CD4-positive, alpha-beta T cell (primary cell): ENCODE data around the gene ELFN1. TPM values are rescaled to one million over a fixed set of nuclear protein-coding genes. Genes with fewer than 3 reads are reported as not detected.

Experiments used
- ATAC-seq: fragments of 200-7000 bp; cut with Tn5 transposase; one replicate; pipeline ENCODE4 v1.10.0; 2022; ENCODE audit warnings: mild to moderate bottlenecking; ENCODE audit not compliant: poor library complexity
- CTCF ChIA-PET: fragments of 350-600 bp; sonication (Branson Sonifier 250); formaldehyde crosslinking; loops from one replicate; lab custom pipeline; 2021; ENCODE audit warnings: antibody characterized with exemption, inconsistent platforms; lab: Charles Lee
- POLR2A ChIA-PET: fragments of 350-600 bp; sonication (Branson Sonifier 250); formaldehyde crosslinking; loops from one replicate; lab custom pipeline; 2021; ENCODE audit warnings: antibody characterized with exemption, inconsistent platforms; lab: Charles Lee
- DNase-seq, 14 experiments: peaks; one replicate each; pipeline ENCODE4 v3.0.0-alpha.2; 2013 to 2020; ENCODE audit warnings: mixed read lengths in 2 of 14
- H3K27ac ChIP-seq, 2 donors: one replicate each; pipeline versions ENCODE4 v1.5.1 to v1.7.0; 2013; ENCODE audit warnings: low read length in 2 of 2, low read depth in 1 of 2, mild to moderate bottlenecking in 1 of 2
- H3K27me3 ChIP-seq, 2 experiments: 1 replicate in 1 of 2; 2 replicates in 1 of 2; pipeline versions ENCODE4 v1.6.1 to v1.7.0; 2013; ENCODE audit warnings: low read length in 2 of 2, control low read depth in 1 of 2, mild to moderate bottlenecking in 1 of 2, moderate library complexity in 1 of 2; ENCODE audit not compliant: insufficient read depth in 2 of 2, control insufficient read depth in 1 of 2
- H3K36me3 ChIP-seq: one replicate; pipeline ENCODE4 v1.6.1; 2013; ENCODE audit warnings: low read length, control low read depth; ENCODE audit not compliant: insufficient read depth
- H3K4me1 ChIP-seq: one replicate; pipeline ENCODE4 v1.6.1; 2013; ENCODE audit warnings: low read length, control low read depth; ENCODE audit not compliant: insufficient read depth
- H3K4me3 ChIP-seq: one replicate; pipeline ENCODE4 v1.5.1; 2013; ENCODE audit warnings: mild to moderate bottlenecking, low read length, moderate library complexity
- H3K9me3 ChIP-seq, 2 experiments: 1 replicate in 1 of 2; 2 replicates in 1 of 2; pipeline versions ENCODE4 v1.6.1 to v1.7.0; 2013; ENCODE audit warnings: low read length in 2 of 2, mild to moderate bottlenecking in 2 of 2, control low read depth in 1 of 2, moderate library complexity in 1 of 2; ENCODE audit not compliant: control insufficient read depth in 1 of 2, insufficient read depth in 1 of 2
- H3K27ac Mint-ChIP-seq: one replicate; pipeline ENCODE4 v1.8.0; 2020; ENCODE audit warnings: mixed read lengths
- H3K27me3 Mint-ChIP-seq: one replicate; pipeline ENCODE4 v1.8.0; 2021; ENCODE audit warnings: mixed read lengths
- H3K36me3 Mint-ChIP-seq: one replicate; pipeline ENCODE4 v1.8.0; 2021; ENCODE audit warnings: low read depth, mixed read lengths
- H3K4me1 Mint-ChIP-seq: one replicate; pipeline ENCODE4 v1.8.0; 2021; ENCODE audit warnings: low read depth, mixed read lengths
- H3K4me3 Mint-ChIP-seq: one replicate; pipeline ENCODE4 v1.8.0; 2020; ENCODE audit warnings: mild to moderate bottlenecking, mixed read lengths
- H3K9me3 Mint-ChIP-seq: one replicate; pipeline ENCODE4 v1.8.0; 2020; ENCODE audit warnings: mixed read lengths
- intact Hi-C, 2 experiments: fragments of 100-400 bp; cut with DNase I in 1 of 2; cut with micrococcal nuclease in 1 of 2; formaldehyde crosslinking; loops; one replicate each; pipeline versions ENCODE4 v1.15.1 to v1.9.0; 2023 to 2025; cut with DNase I, micrococcal nuclease
- total RNA-seq, 174 experiments: library from RNA in 2 of 174; stranded (reverse) in 2 of 174; gene quantifications; one replicate each; pipeline ENCODE4 v1.2.3 and lab custom pipeline; 2021 to 2026
- TF ChIP-seq, protein P1 (sequence below): fragments of 200-600 bp; IDR thresholded peaks from one replicate; pipeline ENCODE4 v1.8.0; 2022; ENCODE audit warnings: antibody characterized with exemption, mild to moderate bottlenecking

ELFN1 gene
- total RNA-seq, 2 experiments from 2014 or later = not detected

DNA sequence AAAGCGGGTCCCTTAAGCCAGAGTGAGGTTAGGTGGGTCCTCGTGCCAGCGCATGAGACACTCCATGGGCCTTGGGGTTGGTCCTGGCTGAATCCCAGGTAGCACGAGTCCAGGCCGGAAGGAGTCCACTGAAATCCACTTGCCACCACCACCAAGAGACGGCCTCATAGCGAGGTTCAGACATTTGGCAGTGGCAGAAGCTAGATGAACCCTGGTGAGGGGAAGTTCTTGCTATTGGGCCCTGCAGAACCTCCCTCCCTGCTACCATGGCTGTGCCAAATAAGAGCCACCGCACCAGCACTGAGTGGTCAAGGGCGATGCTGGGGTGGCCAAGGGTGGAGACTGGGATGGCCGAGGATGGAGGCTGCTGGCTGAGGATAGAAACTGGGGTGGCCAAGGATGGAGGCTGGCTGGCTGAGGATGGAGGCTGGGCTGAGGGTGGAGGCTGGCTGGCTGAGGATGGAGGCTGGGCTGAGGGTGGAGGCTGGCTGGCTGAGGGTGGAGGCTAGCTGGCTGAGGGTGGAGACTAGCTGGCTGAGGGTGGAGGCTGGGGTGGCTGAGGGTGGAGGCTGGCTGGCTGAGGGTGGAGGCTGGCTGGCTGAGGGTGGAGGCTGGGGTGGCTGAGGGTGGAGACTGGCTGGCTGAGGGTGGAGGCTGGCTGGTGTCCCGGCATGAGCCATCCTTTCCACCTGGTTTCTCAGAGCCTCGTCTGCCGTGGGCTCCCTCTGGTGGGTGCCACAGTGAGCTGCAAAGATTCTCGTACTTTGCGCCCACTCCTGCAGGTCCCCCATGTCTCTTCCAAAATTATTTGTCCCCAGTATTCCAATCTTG is 88.2 kb downstream of the ELFN1 start:
- Mint-ChIP-seq H3K4me3 (no peak overlapping the region), H3K27me3 (no peaks in the 10 kb centered on the region), H3K9me3 (no peaks in the 10 kb centered on the region), H3K27ac (no peak overlapping the region), H3K36me3 (no peaks in the 10 kb centered on the region), H3K4me1 (peaks cover 4% of the 10 kb centered on the region)
- no peak overlapping the region for H3K4me3 ChIP-seq
- no peaks in the 10 kb centered on the region for H3K36me3 ChIP-seq
- intact Hi-C loops = no loop called here
- H3K27ac ChIP-seq = no peak overlapping the region
- H3K27me3 ChIP-seq = peaks cover 4 to 9% of the 10 kb centered on the region in 2 experiments
- CTCF ChIA-PET = no interaction called here
- TF ChIP-seq, protein P1, sequence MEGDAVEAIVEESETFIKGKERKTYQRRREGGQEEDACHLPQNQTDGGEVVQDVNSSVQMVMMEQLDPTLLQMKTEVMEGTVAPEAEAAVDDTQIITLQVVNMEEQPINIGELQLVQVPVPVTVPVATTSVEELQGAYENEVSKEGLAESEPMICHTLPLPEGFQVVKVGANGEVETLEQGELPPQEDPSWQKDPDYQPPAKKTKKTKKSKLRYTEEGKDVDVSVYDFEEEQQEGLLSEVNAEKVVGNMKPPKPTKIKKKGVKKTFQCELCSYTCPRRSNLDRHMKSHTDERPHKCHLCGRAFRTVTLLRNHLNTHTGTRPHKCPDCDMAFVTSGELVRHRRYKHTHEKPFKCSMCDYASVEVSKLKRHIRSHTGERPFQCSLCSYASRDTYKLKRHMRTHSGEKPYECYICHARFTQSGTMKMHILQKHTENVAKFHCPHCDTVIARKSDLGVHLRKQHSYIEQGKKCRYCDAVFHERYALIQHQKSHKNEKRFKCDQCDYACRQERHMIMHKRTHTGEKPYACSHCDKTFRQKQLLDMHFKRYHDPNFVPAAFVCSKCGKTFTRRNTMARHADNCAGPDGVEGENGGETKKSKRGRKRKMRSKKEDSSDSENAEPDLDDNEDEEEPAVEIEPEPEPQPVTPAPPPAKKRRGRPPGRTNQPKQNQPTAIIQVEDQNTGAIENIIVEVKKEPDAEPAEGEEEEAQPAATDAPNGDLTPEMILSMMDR = no peak
- H3K9me3 ChIP-seq = peaks cover 8 to 41% of the 10 kb centered on the region in 2 experiments
- DNase-seq = peak in 4 of 14 experiments; percentile 13 to 35 (median 24)
- ATAC-seq = no peak
- H3K4me1 ChIP-seq = peaks cover 3% of the 10 kb centered on the region
- POLR2A ChIA-PET = no interaction called here

GRCh38 chr7:1758859-1759521 is 88.9 kb downstream of the ELFN1 start:
- peak in 1 of 14 experiments; percentile 7 for DNase-seq
- Mint-ChIP-seq H3K27me3 (no peaks in the 10 kb centered on the region), H3K9me3 (no peaks in the 10 kb centered on the region), H3K36me3 (no peaks in the 10 kb centered on the region), H3K4me3 (no peak overlapping the region), H3K27ac (no peak overlapping the region), H3K4me1 (no peaks in the 10 kb centered on the region)
- TF ChIP-seq, protein P1 = no peak
- H3K27ac ChIP-seq = no peak overlapping the region
- ChIA-PET POLR2A (no interaction called here), CTCF (no interaction called here)
- no peak for ATAC-seq
- no peaks in the 10 kb centered on the region for H3K4me1 ChIP-seq
- no peaks in the 10 kb centered on the region for H3K36me3 ChIP-seq
- H3K9me3 ChIP-seq = peaks cover 15 to 48% of the 10 kb centered on the region in 2 experiments
- peaks cover 4 to 9% of the 10 kb centered on the region in 2 experiments for H3K27me3 ChIP-seq
- intact Hi-C loops = no loop called here
- no peak overlapping the region for H3K4me3 ChIP-seq

GRCh38 chr7:1761097-1761496 is 91.0 kb downstream of the ELFN1 start:
- Mint-ChIP-seq H3K27me3 (no peaks in the 10 kb centered on the region), H3K36me3 (no peaks in the 10 kb centered on the region), H3K9me3 (no peaks in the 10 kb centered on the region), H3K4me3 (no peak overlapping the region), H3K27ac (no peak overlapping the region), H3K4me1 (no peaks in the 10 kb centered on the region)
- no peaks in the 10 kb centered on the region for H3K36me3 ChIP-seq
- H3K4me3 ChIP-seq = no peak overlapping the region
- CTCF ChIA-PET = no interaction called here
- TF ChIP-seq, protein P1 = no peak
- intact Hi-C loops = no loop called here
- no peak overlapping the region for H3K27ac ChIP-seq
- H3K9me3 ChIP-seq = peaks cover 20 to 68% of the 10 kb centered on the region in 2 experiments
- DNase-seq (no peak), ATAC-seq (no peak)
- POLR2A ChIA-PET = no interaction called here
- no peaks in the 10 kb centered on the region for H3K4me1 ChIP-seq
- peaks cover 4 to 9% of the 10 kb centered on the region in 2 experiments for H3K27me3 ChIP-seq
